Spinal cord (tissue), 10 donors: ENCODE data around the gene ZNHIT2. TPM values are rescaled to one million over a fixed set of nuclear protein-coding genes. Genes with fewer than 3 reads are reported as not detected.

Source experiments
- DNase-seq, 6 donors: peaks; one replicate each; pipeline versions ENCODE4 v3.0.0 to v3.0.0-alpha.2; 2013 to 2015; ENCODE audit warnings: low spot score in 6 of 6, low read depth in 4 of 6
- H3K27ac ChIP-seq: one replicate; pipeline ENCODE4 v1.5.1; 2013; ENCODE audit warnings: low read depth, low read length, control low read depth
- H3K27me3 ChIP-seq: one replicate; pipeline ENCODE4 v1.6.1; 2013; ENCODE audit warnings: low read length; ENCODE audit not compliant: control insufficient read depth, insufficient read depth
- H3K36me3 ChIP-seq: one replicate; pipeline ENCODE4 v1.6.1; 2013; ENCODE audit warnings: low read length; ENCODE audit not compliant: control insufficient read depth, insufficient read depth
- H3K4me1 ChIP-seq: one replicate; pipeline ENCODE4 v1.6.1; 2013; ENCODE audit warnings: low read length; ENCODE audit not compliant: control insufficient read depth, insufficient read depth
- H3K4me3 ChIP-seq: one replicate; pipeline ENCODE4 v1.5.1; 2013; ENCODE audit warnings: low read depth, low read length, control low read depth
- H3K9me3 ChIP-seq: one replicate; pipeline ENCODE4 v1.6.1; 2013; ENCODE audit warnings: low read length; ENCODE audit not compliant: control insufficient read depth, insufficient read depth
- WGBS: methylation state at CpG from one replicate; pipeline ENCODE4 v1.1.5; 2013; ENCODE audit warnings: missing lambda C conversion rate; ENCODE audit not compliant: insufficient coverage; 5-methylcytosine and 5-hydroxymethylcytosine counted together
- polyA plus RNA-seq, 2 donors: library from polyadenylated mRNA; unstranded; fragments of 120-200 nt; gene quantifications; one replicate each; pipeline ENCODE4 v1.2.1, GENCODE V29; 2013; ENCODE audit not compliant: insufficient read length in 2 of 2
- total RNA-seq, 2 donors: library from RNA; depleted of rRNA in 1 of 2; stranded (reverse); fragments of 120-200 nt in 1 of 2; fragments of >200 nt in 1 of 2; gene quantifications; one replicate each; pipeline versions ENCODE4 v1.2.3 to v1.2.4, GENCODE V29; 2013 to 2014
- donor health status: healthy.

ZNHIT2 gene
- total and polyA plus RNA-seq, 4 donors = 2.7 to 14.0 (median 10.5) TPM

DNA sequence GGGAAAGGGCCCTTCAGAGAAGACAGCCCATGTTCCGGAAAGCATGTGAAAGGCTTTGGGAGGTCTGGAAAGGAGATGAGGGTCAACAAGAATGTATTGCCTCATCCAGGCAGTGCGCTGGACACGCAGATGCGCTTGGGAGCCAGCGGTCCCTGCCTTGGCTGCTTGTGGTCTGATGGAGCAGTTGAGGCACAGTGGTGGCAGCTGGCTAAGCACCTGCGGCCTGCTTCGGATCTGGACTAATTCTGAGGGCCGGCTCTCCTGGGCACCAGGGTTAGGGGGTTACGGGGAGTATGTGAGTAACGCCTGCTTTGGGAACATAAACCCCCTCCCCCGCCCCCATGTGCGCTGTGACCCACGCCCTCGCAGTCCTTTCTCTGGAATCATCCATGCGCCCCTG is 10.4 kb downstream of the ZNHIT2 start:
- DNase-seq = no peak
- Histone ChIP-seq H3K36me3 (peaks cover 56% of the 10 kb centered on the region), H3K27ac (no peak overlapping the region), H3K27me3 (no peaks in the 10 kb centered on the region), H3K9me3 (no peaks in the 10 kb centered on the region), H3K4me3 (no peak overlapping the region), H3K4me1 (peaks cover 27% of the 10 kb centered on the region)
- 98% methylated on average over 7 of the region's 15 CpGs for WGBS

DNA sequence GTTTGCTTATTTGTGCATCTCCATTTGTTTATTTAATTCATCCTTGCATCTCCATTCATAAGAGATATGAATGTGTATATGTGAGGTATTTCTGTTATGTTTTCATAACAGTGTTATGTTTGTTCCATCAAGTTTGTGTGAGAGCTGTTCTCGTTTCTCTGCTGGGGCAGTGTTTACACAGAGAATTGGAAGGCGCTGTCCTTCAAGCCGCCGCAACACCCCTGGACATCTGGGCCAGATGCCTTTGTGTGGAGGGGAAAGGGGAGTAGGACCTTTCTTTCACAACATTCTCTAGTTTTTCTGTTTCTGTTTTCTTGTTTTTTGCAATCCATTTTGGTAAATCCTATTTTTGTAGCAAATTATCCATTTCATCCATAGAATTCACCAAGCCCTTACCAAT is 12.9 kb downstream of the ZNHIT2 start:
- WGBS = 43% methylated on average over 1 of the region's 4 CpGs
- H3K9me3 ChIP-seq = no peaks in the 10 kb centered on the region
- no peak for DNase-seq
- H3K27ac ChIP-seq = no peak overlapping the region
- H3K4me3 ChIP-seq = no peak overlapping the region
- H3K4me1 ChIP-seq = peaks cover 18% of the 10 kb centered on the region
- H3K27me3 ChIP-seq = no peaks in the 10 kb centered on the region
- peaks cover 38% of the 10 kb centered on the region for H3K36me3 ChIP-seq

DNA sequence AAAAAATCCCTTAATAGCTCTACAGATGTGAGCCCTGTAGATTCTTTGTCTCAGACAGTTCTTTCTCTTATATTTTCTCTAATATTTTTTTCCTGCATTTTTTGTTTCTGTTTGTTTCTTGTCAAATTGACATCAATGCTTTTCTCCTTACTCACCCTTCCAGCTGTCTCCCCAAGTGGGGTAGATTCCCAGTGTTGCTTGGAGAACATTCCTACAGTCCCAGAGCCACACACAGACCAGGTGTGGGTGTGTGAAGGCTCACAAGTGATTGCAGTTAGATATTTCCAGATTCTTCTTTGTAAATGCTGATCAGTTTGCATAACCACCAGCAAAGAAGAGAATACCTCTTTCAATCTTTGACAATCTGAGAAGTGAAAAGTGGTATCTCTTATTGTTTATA is 14.0 kb downstream of the ZNHIT2 start:
- Histone ChIP-seq H3K27ac (no peak overlapping the region), H3K4me1 (peaks cover 18% of the 10 kb centered on the region), H3K27me3 (no peaks in the 10 kb centered on the region), H3K36me3 (peaks cover 34% of the 10 kb centered on the region), H3K4me3 (no peak overlapping the region), H3K9me3 (no peaks in the 10 kb centered on the region)
- DNase-seq = no peak

GRCh38 chr11:65102142-65103095 is 15.1 kb downstream of the ZNHIT2 start:
- WGBS = 54% methylated on average over 6 of the region's 8 CpGs
- peak overlapping the region; percentile 57 for H3K27ac ChIP-seq
- peak in 1 of 6 donors; percentile 62 for DNase-seq
- no peaks in the 10 kb centered on the region for H3K27me3 ChIP-seq
- peaks cover 27% of the 10 kb centered on the region for H3K36me3 ChIP-seq
- no peak overlapping the region for H3K4me3 ChIP-seq
- H3K9me3 ChIP-seq = no peaks in the 10 kb centered on the region
- peaks cover 19% of the 10 kb centered on the region for H3K4me1 ChIP-seq

DNA sequence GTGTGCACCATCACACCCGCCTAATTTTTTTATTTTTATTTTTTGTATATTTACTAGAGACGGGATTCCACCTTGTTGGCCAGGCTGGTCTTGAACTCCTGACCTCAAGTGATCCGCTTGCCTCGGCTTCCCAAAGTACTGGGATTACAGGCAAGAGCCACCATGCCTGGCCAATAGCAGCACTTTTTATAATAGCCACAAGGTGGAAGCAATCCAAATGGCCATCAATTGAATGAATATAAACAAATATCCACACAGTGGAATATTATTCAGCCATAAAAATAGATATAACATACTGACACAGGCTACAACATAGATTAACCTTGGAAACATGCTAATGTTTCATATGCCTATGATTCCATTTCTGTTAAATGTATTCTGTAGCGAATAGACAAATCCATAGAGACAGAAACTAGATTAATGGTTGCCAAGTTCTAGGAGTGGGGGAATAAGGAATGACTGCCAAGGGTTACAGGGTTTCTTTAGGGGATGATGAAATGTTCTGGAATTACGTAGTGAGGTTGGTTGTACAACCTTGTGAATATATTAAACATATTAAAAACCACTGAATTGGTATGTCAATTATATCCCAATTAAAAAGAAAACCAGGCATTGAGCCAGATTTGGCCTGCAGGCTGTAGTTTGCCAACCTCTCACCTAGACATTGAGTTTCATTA is 16.7 kb downstream of the ZNHIT2 start:
- Histone ChIP-seq H3K9me3 (no peaks in the 10 kb centered on the region), H3K4me3 (no peak overlapping the region), H3K4me1 (peaks cover 31% of the 10 kb centered on the region), H3K36me3 (peaks cover 19% of the 10 kb centered on the region), H3K27ac (no peak overlapping the region), H3K27me3 (no peaks in the 10 kb centered on the region)
- peak in 1 of 6 donors; percentile 6 for DNase-seq
- WGBS = 95% methylated on average over 3 of the region's 6 CpGs

DNA sequence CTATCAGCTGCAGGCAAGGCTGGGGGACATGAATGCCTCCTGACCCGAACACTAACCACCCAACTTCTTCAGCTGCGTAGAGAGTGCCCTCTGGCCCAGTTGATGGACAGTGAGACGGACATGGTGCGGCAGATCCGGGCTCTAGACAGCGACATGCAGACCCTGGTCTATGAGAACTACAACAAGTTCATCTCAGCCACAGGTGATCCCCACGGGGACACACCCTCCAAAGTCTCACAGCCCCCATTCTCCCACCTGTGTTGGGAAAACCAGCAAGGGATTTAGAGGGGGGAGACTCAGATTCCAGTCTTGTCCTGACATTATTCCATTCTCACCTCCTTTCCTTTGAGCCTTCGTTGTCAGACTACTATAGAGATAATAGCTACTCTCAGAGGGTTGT is 20.6 kb downstream of the ZNHIT2 start:
- peaks cover 26% of the 10 kb centered on the region for H3K4me1 ChIP-seq
- no peaks in the 10 kb centered on the region for H3K27me3 ChIP-seq
- DNase-seq = no peak
- H3K4me3 ChIP-seq = peak overlapping the region; percentile 86
- H3K36me3 ChIP-seq = peaks cover 10% of the 10 kb centered on the region
- H3K27ac ChIP-seq = peak overlapping the region; percentile 87
- no peaks in the 10 kb centered on the region for H3K9me3 ChIP-seq
- WGBS = 40% methylated on average over 1 of the region's 8 CpGs

DNA sequence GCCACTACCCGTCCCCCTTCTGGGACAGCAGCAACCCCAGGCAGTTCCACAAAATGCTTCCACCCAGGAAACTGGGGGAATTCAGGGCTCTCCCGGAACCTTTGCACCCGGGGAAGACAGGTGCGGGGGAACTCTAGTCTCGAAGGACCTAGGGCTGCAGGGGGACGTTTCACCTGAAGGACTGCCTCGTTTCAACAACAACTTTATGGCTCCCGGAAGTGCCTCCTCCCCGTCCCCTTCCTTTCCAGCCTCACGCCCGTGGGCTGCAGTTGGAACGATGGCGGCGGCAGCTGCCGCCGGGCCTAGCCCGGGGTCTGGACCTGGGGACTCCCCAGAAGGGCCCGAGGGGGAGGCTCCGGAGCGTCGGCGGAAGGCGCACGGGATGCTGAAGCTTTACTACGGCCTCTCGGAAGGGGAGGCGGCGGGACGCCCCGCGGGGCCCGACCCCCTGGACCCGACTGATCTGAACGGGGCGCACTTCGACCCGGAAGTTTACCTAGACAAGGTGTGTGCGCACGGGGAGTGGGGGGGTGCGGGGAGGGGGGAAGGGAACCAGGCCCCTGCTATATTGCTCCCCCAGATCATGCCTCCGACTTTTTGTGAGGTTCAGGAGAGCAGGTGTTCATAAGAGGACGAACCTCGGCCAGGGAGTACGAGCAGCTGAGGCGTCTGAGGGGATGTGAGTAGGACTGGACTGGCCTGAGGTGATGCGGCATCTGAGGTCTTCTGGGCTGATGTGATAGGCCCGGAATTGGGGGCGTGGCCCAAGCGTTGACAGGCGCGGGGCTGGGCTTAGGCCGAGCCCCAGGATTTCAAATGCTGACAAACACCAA is 21.3 kb downstream of the ZNHIT2 start, which contains the start of gene VPS51:
VPS51 (plus strand) TSS at position 241 of the 833 bp plus-strand sequence; CDS start at position 278, 37 bp downstream.
- H3K4me1 ChIP-seq = peaks cover 19% of the 10 kb centered on the region
- H3K27ac ChIP-seq = peak within 1 kb of the TSS; percentile 87
- peak; percentile 78 to 98 (median 88) for DNase-seq
- no peaks in the 10 kb centered on the region for H3K9me3 ChIP-seq
- H3K27me3 ChIP-seq = no peaks in the 10 kb centered on the region
- peaks cover 10% of the 10 kb centered on the region for H3K36me3 ChIP-seq
- under 1% methylated on average over 45 of the region's 52 CpGs for WGBS
- peak within 1 kb of the TSS; percentile 86 for H3K4me3 ChIP-seq

DNA sequence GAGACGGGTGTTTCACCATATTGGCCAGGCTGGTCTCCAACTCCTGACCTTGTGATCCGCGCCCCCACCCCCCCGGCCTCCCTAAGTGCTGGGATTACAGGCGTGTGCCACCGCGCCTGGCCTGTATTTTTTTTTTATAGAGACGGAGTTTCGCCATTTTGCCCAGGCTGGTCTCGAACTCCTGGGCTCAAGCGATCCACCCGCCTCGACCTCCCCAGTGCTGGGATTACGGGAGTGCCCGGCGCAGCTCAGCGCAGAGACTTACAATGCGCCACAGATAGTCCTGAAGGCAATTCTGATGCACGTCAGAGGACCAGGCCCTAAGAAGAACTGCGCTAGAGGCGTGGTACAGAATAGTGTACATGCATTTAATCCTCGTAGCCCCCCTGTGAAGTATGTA is 22.1 kb downstream of the ZNHIT2 start:
- H3K27me3 ChIP-seq = no peaks in the 10 kb centered on the region
- peak overlapping the region; percentile 86 for H3K4me3 ChIP-seq
- no peak for DNase-seq
- peak overlapping the region; percentile 87 for H3K27ac ChIP-seq
- peaks cover 13% of the 10 kb centered on the region for H3K36me3 ChIP-seq
- 70% methylated on average over 22 of the region's 22 CpGs for WGBS
- no peaks in the 10 kb centered on the region for H3K9me3 ChIP-seq
- peaks cover 19% of the 10 kb centered on the region for H3K4me1 ChIP-seq

DNA sequence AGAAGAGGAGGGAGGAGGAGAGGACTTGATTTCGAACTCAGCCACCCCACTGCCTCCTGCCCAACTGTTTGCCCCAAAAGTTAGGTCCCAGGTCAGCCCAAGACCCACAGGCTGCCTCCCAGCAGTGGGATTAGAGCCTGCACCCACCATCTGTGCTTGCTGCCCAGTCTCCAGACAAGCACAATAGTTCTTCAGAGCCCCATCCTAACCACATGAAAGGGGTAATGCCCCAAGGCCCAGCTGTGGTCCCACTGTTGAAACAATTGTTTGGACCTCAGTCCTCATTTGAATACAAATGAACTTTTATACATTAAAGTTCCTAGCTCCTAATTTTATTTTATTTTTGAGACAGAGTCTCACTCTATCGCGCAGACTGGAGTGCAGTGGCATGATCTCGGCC is 26.9 kb downstream of the ZNHIT2 start:
- DNase-seq = no peak
- Histone ChIP-seq H3K9me3 (no peaks in the 10 kb centered on the region), H3K4me1 (peaks cover 4% of the 10 kb centered on the region), H3K27ac (no peak overlapping the region), H3K36me3 (peaks cover 43% of the 10 kb centered on the region), H3K4me3 (no peak overlapping the region), H3K27me3 (no peaks in the 10 kb centered on the region)
- 100% methylated on average over 3 of the region's 4 CpGs for WGBS
